SKM-1 treated with dmso at 0.1 percent for 144 hours (cell line): ENCODE data around the gene TLE6.
A peak's percentile ranks its signal among the peaks of the same experiment; 100 is the strongest.
"Not testable (repeated sequence)": the region's sequence is repeated elsewhere in the genome, so short reads cannot be mapped to it uniquely, and the experiment has no call there.

ENCODE experiments used
- DNase-seq: peaks from one replicate; lab custom pipeline; 2025; ENCODE audit not compliant: unreplicated experiment; lab: John Stamatoyannopoulos, UW

TLE6 gene

DNA sequence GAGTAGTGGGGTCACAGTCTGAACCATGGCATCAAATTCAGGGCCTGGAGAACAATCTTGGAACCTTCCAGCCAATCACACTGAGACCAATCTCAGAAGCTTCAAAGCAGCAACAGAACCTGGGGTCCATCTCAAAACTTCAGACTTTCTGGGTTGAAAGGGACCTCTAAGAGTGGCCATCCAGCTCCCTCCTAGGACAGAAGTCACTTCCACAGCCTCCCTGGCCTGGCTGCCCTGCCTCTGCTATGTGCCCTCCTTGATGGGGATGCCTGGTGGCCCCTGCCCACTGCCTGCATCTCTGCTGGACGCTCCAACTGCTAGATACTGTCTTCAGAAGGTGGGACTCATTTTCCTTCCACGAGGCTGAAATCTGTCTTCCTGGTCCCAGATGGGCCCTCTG lies 49.9 kb downstream of the TLE6 start:
- no peak for DNase-seq

DNA sequence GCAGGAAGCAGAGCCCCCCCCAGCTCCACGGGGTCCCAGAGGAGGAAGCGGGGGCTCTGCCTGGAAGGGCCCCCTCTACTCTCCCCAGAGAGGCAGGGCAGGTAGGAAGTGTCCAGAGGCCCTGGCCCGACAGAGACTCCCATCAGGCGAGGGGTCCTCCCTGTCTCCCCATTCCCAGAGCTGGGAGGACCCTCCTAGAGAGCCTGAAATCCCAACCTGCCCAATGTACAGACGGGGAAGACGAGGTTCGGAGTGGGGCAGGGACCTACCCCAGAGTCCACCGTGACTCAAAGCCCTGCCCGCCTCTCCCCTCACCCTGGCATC lies 50.6 kb downstream of the TLE6 start:
- DNase-seq: no peak

DNA sequence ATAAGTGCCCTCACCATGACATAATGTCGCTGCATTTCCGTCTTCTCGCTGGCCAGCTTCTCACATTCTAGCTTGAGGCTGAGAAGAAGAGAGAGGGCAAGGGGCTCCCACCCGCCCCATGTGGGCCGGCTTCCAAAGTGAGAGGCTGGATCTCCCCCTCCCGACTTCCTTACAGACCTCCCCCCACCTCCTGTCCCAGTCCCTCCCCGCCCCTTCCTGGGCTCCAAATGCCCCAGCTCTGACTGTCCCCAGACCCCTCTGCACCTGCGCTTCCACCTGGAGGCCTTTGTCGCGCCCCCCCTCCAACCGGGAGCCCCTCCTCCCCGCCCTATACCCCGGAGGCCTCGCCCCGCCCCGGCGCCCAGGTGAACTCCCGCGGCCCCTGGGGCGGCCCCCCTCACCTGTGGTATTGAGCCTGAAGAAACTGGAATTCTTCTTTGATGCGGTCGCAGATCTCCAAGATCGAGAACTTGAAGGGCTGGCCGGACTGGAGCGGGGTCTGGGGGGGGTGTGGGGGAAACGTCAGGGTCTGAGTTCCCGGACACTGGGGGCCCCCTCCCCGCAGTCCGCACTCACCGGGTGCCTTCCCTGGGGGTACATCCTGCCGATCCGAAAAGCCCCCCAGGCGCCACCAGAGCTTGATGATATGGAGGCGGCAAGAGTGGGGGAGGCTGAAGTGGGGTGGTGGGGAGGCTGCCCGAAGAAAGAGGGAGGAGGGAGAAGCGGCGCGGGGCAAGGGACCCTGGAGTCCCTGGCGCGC lies 51.1 kb downstream of the TLE6 start:
- DNase-seq: no peak

DNA sequence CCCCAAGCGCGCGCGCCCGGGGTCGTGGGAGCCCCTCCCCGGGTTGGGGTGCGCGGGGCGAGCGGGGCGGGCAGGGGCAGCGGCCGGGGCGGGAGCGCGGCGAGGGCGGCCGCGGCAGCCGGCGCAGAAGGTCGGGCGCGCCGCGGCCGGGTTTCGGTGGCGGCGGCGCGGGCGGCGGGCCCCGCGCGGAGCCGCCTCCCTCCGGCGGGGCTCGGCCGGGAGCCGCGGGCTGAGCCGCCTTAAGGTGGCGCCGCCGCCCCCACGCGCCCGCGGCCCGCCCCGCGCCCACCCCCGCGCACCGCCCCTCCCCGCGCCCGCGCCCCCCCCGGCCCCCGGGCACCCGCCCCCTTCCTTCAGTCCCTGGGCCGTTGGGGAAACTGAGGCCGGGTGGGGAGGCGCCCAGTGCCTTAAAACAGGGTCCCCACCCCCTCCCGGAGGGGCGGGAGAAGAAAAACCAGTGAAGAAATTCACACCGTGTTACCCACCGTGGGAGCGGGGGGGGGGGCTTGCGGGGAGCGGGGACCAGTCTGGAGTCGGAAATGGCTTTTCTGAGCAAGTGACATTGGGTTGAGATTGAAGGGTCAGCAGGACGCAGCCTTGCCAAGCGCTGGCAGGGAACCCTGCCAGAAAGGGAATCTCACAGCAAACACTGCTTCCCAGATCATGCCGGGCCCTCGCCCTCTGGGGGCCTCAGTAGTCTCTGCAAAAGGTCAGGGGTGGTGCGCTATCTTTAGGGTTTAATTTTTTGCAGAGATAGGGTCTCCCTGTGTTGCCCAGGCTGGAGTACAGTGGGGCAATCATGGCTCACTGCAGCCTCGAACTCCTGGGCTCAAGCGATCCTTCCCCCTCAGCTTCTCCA lies 51.9 kb downstream of the TLE6 start, which contains the start of gene TLE2:
Gene TLE2 (minus strand): TSS at position 216 of the 859 bp plus-strand sequence. CDS start 376 bp downstream, outside the sequence.
- DNase-seq: no peak

DNA sequence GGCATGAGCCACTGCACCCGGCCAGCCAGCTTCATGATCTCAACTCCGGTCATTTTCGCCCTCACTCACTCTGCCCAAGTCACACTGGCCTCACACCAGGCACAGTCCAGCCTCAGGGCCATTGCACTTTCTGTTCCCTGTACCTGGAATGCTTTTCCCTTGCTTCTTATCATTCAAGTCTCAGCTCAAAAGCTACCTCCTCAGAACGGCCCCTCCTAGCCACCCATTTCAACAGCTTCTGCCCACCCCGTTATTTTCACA lies 54.2 kb downstream of the TLE6 start:
- DNase-seq: no peak

DNA sequence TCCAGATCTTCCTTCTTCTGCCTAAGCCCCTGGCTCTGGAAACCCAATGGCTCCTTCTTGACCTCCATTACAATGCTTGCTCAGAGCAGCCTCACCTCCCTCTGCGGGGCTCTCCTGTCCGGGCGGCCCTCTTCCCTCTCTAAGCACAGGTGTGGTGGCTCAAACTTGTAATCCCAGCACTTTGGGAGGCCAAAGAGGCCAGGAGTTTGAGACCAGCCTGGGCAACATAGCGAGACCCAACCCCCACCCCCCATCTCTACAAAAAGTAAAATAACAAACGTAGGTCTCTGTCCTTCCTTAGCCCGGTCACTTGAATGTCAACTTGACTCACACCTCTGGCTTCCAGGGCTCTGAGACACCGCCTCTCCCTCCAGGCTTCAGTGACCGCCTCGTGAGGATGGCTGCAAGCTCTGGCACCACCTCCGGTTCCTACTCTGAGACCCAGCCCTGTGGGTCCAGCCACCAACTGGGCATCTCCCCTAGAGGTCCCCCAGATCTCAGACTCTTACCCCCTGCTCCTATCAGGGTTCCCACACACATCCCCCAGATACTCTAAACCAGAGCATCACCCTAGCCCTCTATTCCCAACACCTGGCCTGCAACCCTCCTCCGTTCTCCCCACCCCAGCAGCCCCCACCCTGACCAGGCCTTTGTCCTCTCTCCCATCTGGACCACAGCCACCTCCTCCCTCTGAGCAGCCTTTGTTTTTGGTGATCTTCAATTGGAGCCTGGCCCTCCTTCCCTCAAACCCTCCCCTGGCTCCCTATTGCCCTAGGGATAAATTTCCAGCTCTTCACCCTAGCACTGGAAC lies 56.4 kb downstream of the TLE6 start:
- DNase-seq: no peak

DNA sequence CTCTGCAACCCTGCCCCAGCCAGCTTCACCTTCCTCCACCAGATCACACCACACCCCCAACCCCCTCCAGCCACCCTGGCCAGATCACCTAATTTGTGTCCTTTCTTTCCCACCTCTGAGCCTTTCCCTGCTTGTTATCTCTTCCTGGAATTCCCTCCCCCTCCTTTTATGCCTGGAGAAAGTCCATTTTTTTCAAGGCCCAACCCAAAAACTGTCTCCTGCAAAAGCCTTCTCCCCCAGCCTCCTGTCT lies 57.0 kb downstream of the TLE6 start:
- no peak for DNase-seq

DNA sequence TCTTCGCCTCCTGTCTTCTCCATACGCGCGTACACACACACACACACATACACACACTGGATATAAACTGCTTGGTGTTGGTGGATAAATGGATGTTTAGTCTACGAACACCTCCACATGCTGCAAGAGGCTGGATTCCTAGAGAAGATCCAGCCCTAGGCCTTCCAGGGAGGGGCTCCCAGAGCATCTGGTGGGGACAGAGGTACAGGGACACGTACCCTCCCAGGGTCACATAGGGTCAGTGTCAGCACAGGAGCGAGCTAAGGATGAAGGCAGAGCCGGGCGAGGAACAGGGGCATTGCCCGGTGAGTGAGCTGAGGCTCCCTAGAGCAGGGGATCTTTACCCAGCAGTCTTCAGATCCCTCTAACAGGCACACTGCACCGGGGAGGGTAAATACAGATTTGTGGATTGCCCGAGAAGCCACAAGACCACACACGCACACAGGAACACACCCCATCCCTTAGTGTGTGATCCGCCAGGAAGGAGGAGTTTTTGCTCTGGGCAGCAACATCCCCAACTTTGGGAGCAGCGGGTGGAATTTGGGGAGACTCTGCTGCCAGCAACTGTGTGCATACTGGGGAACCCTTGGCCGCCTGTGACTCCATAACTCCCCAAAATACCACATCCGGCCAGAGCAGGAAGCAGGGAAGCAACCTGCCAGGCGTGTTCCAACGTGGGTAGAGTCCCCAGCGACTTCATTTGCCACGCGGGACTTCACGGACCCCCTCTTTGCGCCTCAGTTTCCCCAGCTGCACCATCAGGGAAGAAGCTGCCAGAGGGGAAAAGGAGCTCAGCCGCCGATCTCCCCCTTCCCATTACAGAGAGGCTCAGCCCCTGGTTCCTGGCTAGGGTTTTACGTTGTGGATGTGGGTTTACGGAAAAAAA lies 57.5 kb downstream of the TLE6 start:
- DNase-seq: no peak

DNA sequence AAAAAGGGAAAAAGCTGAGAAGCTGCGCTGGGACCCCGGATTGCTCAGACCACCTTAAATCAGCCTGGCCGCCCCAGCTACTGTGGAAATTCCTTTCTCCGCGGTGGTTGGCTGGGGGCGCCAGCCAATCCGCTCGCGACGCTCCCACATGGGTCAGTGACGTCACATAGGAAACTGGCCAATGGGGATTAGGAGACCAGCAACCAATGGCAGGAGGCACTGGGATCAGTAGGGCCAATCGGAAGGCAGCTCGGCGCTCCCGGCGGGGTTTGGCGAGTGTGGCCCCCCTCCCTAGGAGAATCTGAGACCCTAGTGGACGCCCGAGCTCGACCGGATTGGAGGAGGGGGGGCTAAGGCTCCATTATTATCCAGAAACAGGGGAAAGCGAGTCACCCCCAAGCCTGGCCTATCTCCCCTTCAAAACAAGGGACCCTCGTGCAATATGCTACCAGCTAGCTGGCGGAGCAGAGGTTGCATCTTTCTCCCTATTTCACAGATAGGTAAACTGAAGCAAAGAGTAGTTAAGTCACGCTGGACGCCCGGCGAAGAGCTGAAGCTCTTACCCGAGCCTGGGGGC lies 58.3 kb downstream of the TLE6 start:
- peak; percentile 98 for DNase-seq

DNA sequence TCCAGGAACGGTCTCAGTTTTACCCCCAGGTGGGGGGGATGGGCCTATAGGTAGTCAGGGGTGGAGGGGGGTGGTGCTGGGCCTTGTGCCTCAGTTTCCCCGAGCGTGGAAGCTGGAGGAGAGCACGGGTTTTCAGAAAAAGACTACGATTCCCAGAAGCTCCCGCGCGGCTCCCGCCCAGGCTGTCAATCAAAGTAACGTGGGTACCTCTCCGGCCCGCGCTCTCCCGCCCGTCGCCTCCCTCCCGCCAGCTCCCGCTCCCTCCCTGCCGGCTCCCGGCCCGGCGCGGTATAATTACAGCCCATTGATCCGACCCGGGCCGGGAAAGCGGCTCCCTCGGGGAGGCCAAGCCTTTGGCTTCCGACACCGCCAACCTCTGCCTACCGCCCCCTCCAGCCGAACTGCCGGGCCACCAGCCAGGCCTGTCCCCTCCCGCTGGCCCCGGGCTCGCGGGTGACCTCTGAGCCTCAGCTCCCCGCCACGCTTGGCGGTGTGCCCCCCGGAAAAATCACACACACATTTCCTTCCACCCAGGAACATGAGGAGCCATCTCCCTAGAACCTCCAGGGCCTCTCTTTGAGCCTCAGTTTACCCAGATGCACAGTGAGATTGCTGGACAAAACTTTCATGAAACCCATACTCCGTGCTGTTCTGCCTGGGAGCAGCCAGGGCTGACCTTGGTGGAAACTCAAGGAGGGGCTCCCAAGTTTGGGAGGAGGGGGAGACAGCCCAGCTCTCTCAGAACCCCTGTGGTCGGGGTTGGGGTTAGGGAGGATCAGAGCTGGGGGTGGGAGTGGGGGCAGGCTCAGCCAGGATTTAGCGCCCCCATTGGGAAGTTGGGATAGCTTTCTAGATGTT lies 59.0 kb downstream of the TLE6 start:
- DNase-seq: peak; percentile 87

DNA sequence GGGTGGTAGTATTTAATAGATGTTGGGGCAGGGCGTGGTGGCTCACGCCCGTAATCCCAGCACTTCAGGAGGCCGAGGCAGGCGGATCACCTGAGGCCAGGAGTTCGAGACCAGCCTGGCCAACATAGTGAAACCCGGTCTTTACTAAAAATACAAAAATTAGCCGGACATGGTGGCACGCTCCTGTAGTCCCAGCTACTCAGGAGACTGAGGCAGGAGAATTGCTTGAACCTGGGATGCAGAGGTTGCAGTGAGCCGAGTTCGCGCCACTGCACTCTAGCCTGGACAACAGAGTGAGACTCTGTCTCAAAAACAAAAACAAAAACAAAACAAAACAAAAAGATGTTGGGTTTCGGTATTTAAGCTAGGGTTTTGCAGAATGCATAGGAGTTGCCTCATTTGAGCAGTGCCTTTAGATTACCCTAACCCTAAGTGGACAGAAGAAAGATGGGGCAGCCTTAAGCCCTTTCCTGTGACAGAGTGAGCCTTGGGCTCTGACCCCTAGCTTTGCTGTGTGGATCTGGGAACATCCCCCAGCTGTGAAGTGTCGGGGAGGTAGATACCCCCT lies 59.7 kb downstream of the TLE6 start:
- DNase-seq: not testable (repeated sequence)

DNA sequence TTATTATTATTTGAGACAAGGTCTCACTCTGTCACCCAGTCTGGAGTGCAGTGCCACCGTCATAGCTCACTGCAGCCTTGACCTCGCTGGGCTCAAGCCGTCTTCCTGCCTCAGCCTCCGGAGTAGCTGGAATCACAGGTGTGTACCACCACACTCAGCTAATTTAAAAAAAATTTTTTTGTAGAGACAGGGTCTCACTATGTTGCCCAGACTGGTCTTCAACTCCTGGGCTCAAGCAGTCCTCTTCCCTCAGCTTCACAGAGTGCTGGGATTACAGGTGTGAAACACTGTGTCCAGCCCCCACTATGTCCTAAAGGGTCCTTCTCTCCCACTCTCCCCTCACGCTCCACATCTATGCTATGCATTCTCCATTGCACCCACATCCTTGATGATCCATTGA lies 60.9 kb downstream of the TLE6 start:
- DNase-seq: no peak

DNA sequence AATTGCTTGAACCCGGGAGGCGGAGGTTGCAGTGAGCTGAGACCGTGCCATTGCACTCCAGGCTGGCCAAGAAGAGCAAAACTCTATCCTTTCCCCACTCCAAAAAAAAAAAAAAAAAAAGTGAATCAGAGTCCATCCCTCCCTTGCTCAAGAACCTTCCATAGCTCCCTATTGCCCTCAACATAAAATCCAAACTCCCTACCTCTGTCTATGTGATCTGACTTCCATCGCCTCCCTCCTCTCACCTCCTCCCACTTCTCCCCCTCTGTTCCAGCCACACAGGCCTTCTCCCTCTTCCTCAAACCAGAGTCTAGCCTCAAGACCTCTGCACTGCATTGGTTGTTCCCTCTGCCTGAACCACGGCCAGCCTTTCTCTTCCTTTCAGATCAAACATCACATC lies 61.8 kb downstream of the TLE6 start:
- DNase-seq: no peak

DNA sequence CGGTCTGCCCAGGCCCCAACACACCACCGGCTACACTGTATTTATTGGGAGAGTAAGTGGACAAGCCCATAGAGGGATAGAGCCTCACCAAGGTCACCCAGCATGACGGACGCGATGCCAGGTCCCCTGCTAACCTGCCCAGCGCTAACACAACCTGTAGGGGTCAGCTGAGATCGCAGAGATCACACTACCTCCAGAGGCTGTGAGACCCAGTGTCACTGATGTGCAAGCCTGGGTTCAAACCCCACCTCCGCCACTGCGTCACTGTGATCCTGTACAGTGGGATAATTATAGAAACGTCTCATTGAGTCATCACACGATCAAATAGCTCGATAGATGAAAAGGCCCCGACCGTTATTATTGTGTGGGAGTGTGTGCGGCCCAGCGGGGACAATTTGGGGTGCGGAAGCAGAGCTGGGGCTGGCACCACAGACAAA lies 62.3 kb downstream of the TLE6 start:
- DNase-seq: no peak

DNA sequence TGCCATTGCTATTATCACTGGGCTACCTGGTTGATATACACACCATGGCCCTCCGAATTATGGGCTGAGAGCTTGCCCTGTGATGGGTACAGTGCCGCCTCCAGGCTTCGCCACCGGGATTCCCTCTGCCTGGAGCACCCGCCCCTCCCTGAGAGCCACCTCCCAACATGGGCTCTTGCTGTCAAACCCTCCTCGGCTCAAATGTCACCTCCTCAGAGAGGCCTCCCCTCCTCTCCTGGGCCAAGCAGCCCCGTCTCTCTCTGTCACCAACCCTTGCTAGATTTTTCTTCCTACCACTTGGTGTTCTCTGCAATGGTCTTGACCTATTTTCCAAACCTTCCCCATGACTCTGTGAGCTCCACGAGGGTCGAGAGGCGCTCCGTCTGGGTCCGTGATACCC lies 64.0 kb downstream of the TLE6 start:
- no peak for DNase-seq

DNA sequence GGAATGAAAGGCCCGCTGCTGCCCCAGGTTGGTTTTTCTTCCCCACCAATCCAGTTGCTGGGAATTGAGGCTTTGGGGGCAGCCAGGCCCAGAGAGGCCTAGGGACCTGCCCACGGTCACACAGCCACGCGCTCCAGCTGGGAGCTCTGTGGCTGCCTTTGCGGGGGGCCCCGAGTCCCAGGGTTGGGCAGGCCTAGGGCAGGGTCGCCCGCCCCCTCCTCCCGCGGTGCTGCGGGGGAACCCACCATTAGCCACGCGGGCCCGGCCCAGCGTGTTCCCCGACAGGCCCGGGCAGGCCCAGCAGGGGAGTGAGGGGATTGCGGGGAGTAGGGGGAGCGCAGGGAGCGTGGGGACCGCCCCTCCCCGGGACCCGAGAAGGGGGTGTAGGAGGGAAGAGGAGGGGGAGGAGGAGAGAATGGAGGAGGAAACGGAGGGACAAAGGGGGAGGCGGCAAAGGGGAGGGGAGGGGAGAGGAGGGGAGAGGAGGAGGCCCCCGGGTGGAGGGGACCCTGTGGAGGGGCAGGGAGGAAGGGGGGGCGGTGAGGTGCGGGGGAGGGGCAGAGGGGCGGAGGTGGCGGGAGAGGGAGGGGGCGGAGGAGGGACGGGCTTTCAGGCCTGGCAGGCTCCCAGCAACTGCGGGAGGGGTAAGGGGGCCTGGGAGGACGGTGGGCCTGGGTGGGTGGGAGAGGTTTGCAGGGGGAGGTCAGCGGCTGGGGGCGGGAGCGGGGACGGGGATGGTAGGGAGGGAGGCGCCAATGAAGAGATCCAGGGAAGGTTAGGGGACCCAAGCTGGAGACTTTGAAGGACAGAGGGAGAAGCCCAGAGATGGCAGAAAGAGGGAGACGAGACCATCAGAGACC lies 64.6 kb downstream of the TLE6 start:
- DNase-seq: no peak

DNA sequence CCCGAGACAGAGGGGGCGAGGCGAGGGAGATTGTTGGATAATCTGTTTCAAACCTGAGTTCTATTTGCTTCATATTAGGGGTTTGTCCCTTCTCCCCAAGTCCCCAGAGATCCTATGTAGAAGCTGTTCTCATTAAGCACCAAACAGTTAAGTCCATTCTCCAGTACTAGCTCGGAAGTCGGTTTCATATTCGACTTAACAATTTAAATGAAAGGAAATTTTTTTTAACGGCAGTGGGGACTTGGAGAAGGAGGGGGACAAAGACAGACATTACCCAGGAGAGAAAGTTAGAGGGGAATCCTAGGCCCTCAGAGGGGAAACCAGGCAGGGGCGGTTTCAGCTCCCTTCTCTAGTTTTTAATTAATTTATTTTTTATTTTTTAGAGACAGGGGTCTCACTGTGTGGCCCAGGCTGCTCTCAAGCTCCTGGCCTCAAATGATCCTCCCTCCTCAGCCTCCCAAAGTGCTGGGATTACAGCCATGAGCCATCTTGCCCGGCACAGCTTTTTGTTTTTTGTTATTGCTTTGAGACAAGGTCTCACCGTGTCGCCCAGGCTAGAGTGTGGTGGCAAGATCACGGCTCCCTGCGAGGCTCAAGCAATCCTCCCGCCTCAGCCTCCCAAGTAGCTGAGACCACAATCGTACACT lies 65.4 kb downstream of the TLE6 start:
- no peak for DNase-seq
